GM21526 (cell line): ENCODE results near the gene QKI.
"Not testable (repeated sequence)": the region's sequence is repeated elsewhere in the genome, so short reads cannot be mapped to it uniquely, and the experiment has no call there.

Experiments used
- ATAC-seq: cut with Tn5 transposase; IDR thresholded peaks from one replicate; pipeline ENCODE4 v1.9.1; 2021; ENCODE audit warnings: moderate library complexity; ENCODE audit not compliant: unreplicated experiment, low FRiP score

Gene QKI

GRCh38 chr6:163470611-163471010 is 56.1 kb downstream of the QKI start:
- no peak for ATAC-seq

GRCh38 chr6:163474581-163474980 is 60.1 kb downstream of the QKI start:
- no peak for ATAC-seq

GRCh38 chr6:163476946-163477345 is 62.4 kb downstream of the QKI start:
- ATAC-seq, result not testable (repeated sequence)

- no peak for ATAC-seq
Measured at GRCh38 chr6:163483107-163483506, 68.6 kb downstream of the QKI start.

GRCh38 chr6:163485388-163485851 is 70.9 kb downstream of the QKI start:
- ATAC-seq, result no peak

- no peak for ATAC-seq
Measured at GRCh38 chr6:163486821-163487220, 72.3 kb downstream of the QKI start.

GRCh38 chr6:163487606-163488005 is 73.1 kb downstream of the QKI start:
- ATAC-seq, result no peak

GRCh38 chr6:163489584-163489983 is 75.1 kb downstream of the QKI start:
- ATAC-seq, result no peak

- ATAC-seq, result no peak
Measured at GRCh38 chr6:163490826-163491577, 76.5 kb downstream of the QKI start.

GRCh38 chr6:163491737-163492300 is 77.3 kb downstream of the QKI start:
- no peak for ATAC-seq

- no peak for ATAC-seq
Measured at GRCh38 chr6:163494279-163494727, 79.8 kb downstream of the QKI start.

GRCh38 chr6:163496205-163496604 is 81.7 kb downstream of the QKI start:
- no peak for ATAC-seq

- no peak for ATAC-seq
Measured at GRCh38 chr6:163500105-163500504, 85.6 kb downstream of the QKI start.

GRCh38 chr6:163501026-163501425 is 86.5 kb downstream of the QKI start:
- no peak for ATAC-seq

- ATAC-seq, result no peak
Measured at GRCh38 chr6:163501439-163501838, 86.9 kb downstream of the QKI start.

- ATAC-seq, result no peak
Measured at GRCh38 chr6:163504984-163505640, 90.6 kb downstream of the QKI start.

GRCh38 chr6:163507965-163508364 is 93.4 kb downstream of the QKI start:
- no peak for ATAC-seq

- ATAC-seq, result no peak
Measured at GRCh38 chr6:163513003-163513402, 98.5 kb downstream of the QKI start.

GRCh38 chr6:163513570-163514166 is 99.2 kb downstream of the QKI start:
- ATAC-seq, result no peak

GRCh38 chr6:163516908-163517307 is 102.4 kb downstream of the QKI start:
- no peak for ATAC-seq

GRCh38 chr6:163520956-163521355 is 106.4 kb downstream of the QKI start:
- ATAC-seq, result no peak
